SK-N-MC (cell line): ENCODE results near the gene FGD6.

Experiments
- EZH2 ChIP-seq: fragments of 200-600 bp; sonication (generic); IDR thresholded peaks from one replicate; pipeline ENCODE4 v1.6.1; 2017; ENCODE audit warnings: antibody characterized with exemption
- FOXP2 ChIP-seq: optimal IDR thresholded peaks from 2 replicates; pipeline ENCODE3; 2011; ENCODE audit warnings: mild to moderate bottlenecking, moderate library complexity; ENCODE audit not compliant: insufficient read depth; ENCODE audit errors: extremely low read length, control extremely low read depth
- POLR2AphosphoS5 ChIP-seq: IDR thresholded peaks from 2 replicates; pipeline ENCODE4 v1.6.1; 2012; ENCODE audit warnings: mild to moderate bottlenecking, low read depth, low read length, borderline replicate concordance

- no peak for TF ChIP-seq EZH2
- TF ChIP-seq POLR2AphosphoS5: no peak
- no peak for TF ChIP-seq FOXP2
These were observed 16.1 kb downstream of the FGD6 start for GRCh38 chr12:95201056-95201670.
